Measurements from ENCODE around the gene SLC4A8. TPM values are rescaled to one million over a fixed set of nuclear protein-coding genes. Genes with fewer than 3 reads are reported as not detected.

SLC4A8 gene
- polyA plus RNA-seq, 2 of the 4 experiments (the other 2 are of a cell fraction) = 1.1 to 2.3 TPM

GRCh38 chr12:51401020-51401419 is 23.6 kb upstream of the SLC4A8 start:
- POLR2A ChIA-PET = no interaction called here

GRCh38 chr12:51401486-51401885 is 23.1 kb upstream of the SLC4A8 start:
- H3K9me3 ChIP-seq = no peaks in the 10 kb centered on the region
- DNase-seq (ENCODE audit: low read depth in 1 of 2, low spot score in 1 of 2) (no peak), ATAC-seq (no peak), FAIRE-seq (no peak)
- no peak overlapping the region for H3K4me3 ChIP-seq
- TF ChIP-seq TFCP2L1 (CRISPR knock-in tag; IDR thresholded peaks at IDR 0.05) (no peak), ZSCAN20 (CRISPR knock-in tag; IDR thresholded peaks at IDR 0.05) (no peak), EP300 (IDR thresholded peaks at IDR 0.05) (no peak), REST (IDR thresholded peaks at IDR 0.05) (no peak), JUNB (IDR thresholded peaks at IDR 0.05) (no peak), BHLHE40 (IDR thresholded peaks at IDR 0.05; ENCODE audit: low read depth, low read length) (no peak), KDM5A (IDR thresholded peaks at IDR 0.05) (no peak), HOXB5 (CRISPR knock-in tag; IDR thresholded peaks at IDR 0.05) (no peak), MAFK (IDR thresholded peaks at IDR 0.05; ENCODE audit: partially characterized antibody) (no peak), USF2 (IDR thresholded peaks at IDR 0.05) (no peak), RAD21 (conservative IDR thresholded peaks at IDR 0.05 in 1 of 2, IDR thresholded peaks at IDR 0.05 in 1 of 2) (no peak), E2F6 (IDR thresholded peaks at IDR 0.05; ENCODE audit: borderline replicate concordance, low read depth) (no peak), NPAS2 (CRISPR knock-in tag; IDR thresholded peaks at IDR 0.05; ENCODE audit: borderline replicate concordance) (no peak), CHD4 (IDR thresholded peaks at IDR 0.05; ENCODE audit: borderline replicate concordance) (no peak), MAX (IDR thresholded peaks at IDR 0.05) (no peak), RFX5 (IDR thresholded peaks at IDR 0.05) (no peak), FOSL2 (IDR thresholded peaks at IDR 0.05) (no peak), FOSL2 (CRISPR knock-in tag; IDR thresholded peaks at IDR 0.05) (no peak), HOXA7 (CRISPR knock-in tag; IDR thresholded peaks at IDR 0.05) (no peak), CTCF (IDR thresholded peaks at IDR 0.05) (no peak), KDM1A (IDR thresholded peaks at IDR 0.05; ENCODE audit: low read depth) (no peak)
- no peak overlapping the region for H3K4me2 ChIP-seq
- H3K4me1 ChIP-seq = no peaks in the 10 kb centered on the region
- ChIA-PET POLR2A (no interaction called here), CTCF (interaction anchor here (1.3 to 2.5 kb wide), 2 partner anchors 19 to 61 kb away, joined by 3 to 19 read pairs; no protein-coding TSS in a partner anchor)
- WGBS (ENCODE audit: missing lambda C conversion rate) = 70% methylated on average over 13 of the region's 13 CpGs
- H3K27ac ChIP-seq = no peak overlapping the region

More at GRCh38 chr12:51401020-51401419, 23.6 kb upstream of the SLC4A8 start:
- Histone ChIP-seq H3K4me2 (no peak overlapping the region), H3K9me3 (no peaks in the 10 kb centered on the region), H3K4me3 (no peak overlapping the region), H3K27ac (no peak overlapping the region), H3K4me1 (no peaks in the 10 kb centered on the region)
- WGBS (ENCODE audit: missing lambda C conversion rate) = 90% methylated on average over 14 of the region's 14 CpGs
- DNase-seq (ENCODE audit: low read depth in 1 of 2, low spot score in 1 of 2) = no peak
- FAIRE-seq = no peak
- CTCF ChIA-PET = interaction anchor here (1.3 to 2.5 kb wide), 2 partner anchors 19 to 61 kb away, joined by 3 to 19 read pairs; no protein-coding TSS in a partner anchor
- no peak for TF ChIP-seq EHMT2 (IDR thresholded peaks at IDR 0.05; ENCODE audit: low read depth)
- no peak for TF ChIP-seq RNF2 (IDR thresholded peaks at IDR 0.05; ENCODE audit: borderline replicate concordance, low read depth)
- TF ChIP-seq MAX (IDR thresholded peaks at IDR 0.05) = no peak
- TF ChIP-seq BHLHE40 (IDR thresholded peaks at IDR 0.05; ENCODE audit: low read depth, low read length) = no peak
- TF ChIP-seq HEYL (CRISPR knock-in tag; IDR thresholded peaks at IDR 0.05) = no peak
- TF ChIP-seq RAD21 (conservative IDR thresholded peaks at IDR 0.05 in 1 of 2, IDR thresholded peaks at IDR 0.05 in 1 of 2) = no peak
- TF ChIP-seq CHD4 (IDR thresholded peaks at IDR 0.05; ENCODE audit: borderline replicate concordance) = no peak
- TF ChIP-seq ZSCAN20 (CRISPR knock-in tag; IDR thresholded peaks at IDR 0.05) = no peak
- TF ChIP-seq BCL3 (IDR thresholded peaks at IDR 0.05) = no peak
- ATAC-seq = no peak
